Measurements from ENCODE around the gene GABRP.

The GABRP gene

GRCh38 chr5:170788626-170789304 is 5.2 kb downstream of the GABRP start:
- TF ChIP-seq CTCF (IDR thresholded peaks at IDR 0.05; ENCODE audit: low read depth, low read length), result no peak
- H3K4me3 ChIP-seq (replicated peaks in 1 of 2; ENCODE audit: low read depth in 2 of 2, low read length in 2 of 2), result no peak overlapping the region
- DNase-seq (ENCODE audit: low read depth in 2 of 2), result no peak

GRCh38 chr5:170791325-170791954 is 7.9 kb downstream of the GABRP start:
- no peak overlapping the region for H3K4me3 ChIP-seq (replicated peaks in 1 of 2; ENCODE audit: low read depth in 2 of 2, low read length in 2 of 2)
- peak; percentile 59 for TF ChIP-seq CTCF (IDR thresholded peaks at IDR 0.05; ENCODE audit: low read depth, low read length)
- peak; percentile 76 to 77 for DNase-seq (ENCODE audit: low read depth in 2 of 2)

GRCh38 chr5:170792878-170793277 is 9.4 kb downstream of the GABRP start:
- TF ChIP-seq CTCF (IDR thresholded peaks at IDR 0.05; ENCODE audit: low read depth, low read length), result no peak
- no peak overlapping the region for H3K4me3 ChIP-seq (replicated peaks in 1 of 2; ENCODE audit: low read depth in 2 of 2, low read length in 2 of 2)
- DNase-seq (ENCODE audit: low read depth in 2 of 2), result no peak

GRCh38 chr5:170795154-170795553 is 11.6 kb downstream of the GABRP start:
- H3K4me3 ChIP-seq (replicated peaks in 1 of 2; ENCODE audit: low read depth in 2 of 2, low read length in 2 of 2), result no peak overlapping the region
- TF ChIP-seq CTCF (IDR thresholded peaks at IDR 0.05; ENCODE audit: low read depth, low read length), result no peak
- DNase-seq (ENCODE audit: low read depth in 2 of 2), result no peak

GRCh38 chr5:170805666-170806065 is 22.1 kb downstream of the GABRP start:
- TF ChIP-seq CTCF (IDR thresholded peaks at IDR 0.05; ENCODE audit: low read depth, low read length), result no peak
- DNase-seq (ENCODE audit: low read depth in 2 of 2), result no peak

GRCh38 chr5:170809551-170809950 is 26.0 kb downstream of the GABRP start:
- DNase-seq (ENCODE audit: low read depth in 2 of 2), result peak; percentile 73 to 83
- TF ChIP-seq CTCF (IDR thresholded peaks at IDR 0.05; ENCODE audit: low read depth, low read length), result peak; percentile 65
- no peak overlapping the region for H3K4me3 ChIP-seq (replicated peaks in 1 of 2; ENCODE audit: low read depth in 2 of 2, low read length in 2 of 2)

More at GRCh38 chr5:170805666-170806065, 22.1 kb downstream of the GABRP start:
- H3K4me3 ChIP-seq (replicated peaks in 1 of 2; ENCODE audit: low read depth in 2 of 2, low read length in 2 of 2), result no peak overlapping the region

All from cardiac fibroblast (primary cell).